RWPE2 (cell line): ENCODE data around the gene PIRT.

Source experiments
- ATAC-seq: fragments of 200-7000 bp; cut with Tn5 transposase; 3 replicates; pipeline ENCODE4 v1.9.1; 2021; ENCODE audit warnings: low read depth
- DNase-seq: peaks from one replicate; pipeline ENCODE4 v3.0.0-alpha.2; 2020; ENCODE audit warnings: low spot score
- H3K27ac ChIP-seq: fragments of 450-650 bp; 2 replicates; pipeline ENCODE4 v1.5.1; 2017; ENCODE audit warnings: mild to moderate bottlenecking; ENCODE audit not compliant: poor library complexity, severe bottlenecking
- H3K27me3 ChIP-seq: fragments of 250-450 bp; sonication (Bioruptor Pico); 2 replicates; pipeline ENCODE4 v1.5.1; 2021; ENCODE audit warnings: mild to moderate bottlenecking, moderate library complexity; ENCODE audit not compliant: insufficient read depth, poor library complexity, severe bottlenecking
- H3K36me3 ChIP-seq: fragments of 250-450 bp; sonication (Bioruptor Pico); 2 replicates; pipeline ENCODE4 v1.5.1; 2020; ENCODE audit warnings: low read depth, mild to moderate bottlenecking, moderate library complexity
- H3K4me1 ChIP-seq: fragments of 250-450 bp; sonication (Bioruptor Pico); 2 replicates; pipeline ENCODE4 v1.5.1; 2021; ENCODE audit warnings: mild to moderate bottlenecking, moderate library complexity; ENCODE audit not compliant: insufficient read depth, poor library complexity, severe bottlenecking
- H3K4me3 ChIP-seq: fragments of 250-450 bp; sonication (Bioruptor Pico); 2 replicates; pipeline ENCODE4 v1.5.1; 2021; ENCODE audit warnings: mild to moderate bottlenecking, moderate library complexity; ENCODE audit not compliant: severe bottlenecking
- H3K9me3 ChIP-seq: fragments of 250-450 bp; sonication (Bioruptor Pico); 2 replicates; pipeline ENCODE4 v1.5.1; 2021; ENCODE audit warnings: mild to moderate bottlenecking, moderate library complexity; ENCODE audit not compliant: severe bottlenecking
- CTCF ChIP-seq: fragments of 450-650 bp; IDR thresholded peaks from one replicate; pipeline ENCODE4 v1.5.1; 2017; ENCODE audit warnings: mild to moderate bottlenecking, moderate library complexity; ENCODE audit not compliant: poor library complexity, severe bottlenecking

Gene PIRT

GRCh38 chr17:10787306-10788045 is 50.4 kb downstream of the PIRT start:
- H3K27me3 ChIP-seq, result no peaks in the 10 kb centered on the region
- H3K4me1 ChIP-seq, result no peaks in the 10 kb centered on the region
- TF ChIP-seq CTCF, result no peak
- no peak overlapping the region for H3K4me3 ChIP-seq
- no peak for DNase-seq
- no peaks in the 10 kb centered on the region for H3K9me3 ChIP-seq
- H3K27ac ChIP-seq, result no peak overlapping the region
- H3K36me3 ChIP-seq, result no peaks in the 10 kb centered on the region
- no peak for ATAC-seq

DNA sequence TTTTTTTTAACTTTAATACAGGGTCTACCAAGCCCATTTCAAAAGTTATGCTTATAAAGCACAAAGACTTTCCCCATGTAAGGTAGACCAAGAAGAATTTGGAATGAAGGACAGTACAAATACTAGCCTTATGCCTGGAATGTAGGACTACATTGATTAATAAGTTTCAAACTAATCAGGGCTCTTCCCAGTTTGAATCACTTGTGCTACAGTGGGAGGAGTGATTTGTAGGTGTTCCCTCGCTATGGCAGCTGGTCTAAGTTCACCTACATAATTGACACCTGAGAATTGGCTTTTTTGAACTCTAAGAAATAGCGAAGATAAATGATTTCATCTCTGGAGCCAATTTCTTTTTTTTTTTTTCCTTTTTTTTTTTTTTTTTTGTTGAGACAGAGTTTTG is 52.6 kb downstream of the PIRT start:
- Histone ChIP-seq H3K27ac (no peak overlapping the region), H3K4me1 (no peaks in the 10 kb centered on the region), H3K9me3 (no peaks in the 10 kb centered on the region), H3K4me3 (no peak overlapping the region), H3K36me3 (no peaks in the 10 kb centered on the region), H3K27me3 (no peaks in the 10 kb centered on the region)
- ATAC-seq (no peak), DNase-seq (no peak)
- no peak for TF ChIP-seq CTCF

- TF ChIP-seq CTCF, result no peak
- H3K4me3 ChIP-seq, result no peak overlapping the region
- H3K27me3 ChIP-seq, result no peaks in the 10 kb centered on the region
- DNase-seq (no peak), ATAC-seq (no peak)
- H3K36me3 ChIP-seq, result no peaks in the 10 kb centered on the region
- H3K9me3 ChIP-seq, result no peaks in the 10 kb centered on the region
- no peaks in the 10 kb centered on the region for H3K4me1 ChIP-seq
- H3K27ac ChIP-seq, result no peak overlapping the region
Observed at GRCh38 chr17:10779609-10780008, 58.3 kb downstream of the PIRT start.

- Histone ChIP-seq H3K4me1 (no peaks in the 10 kb centered on the region), H3K27ac (no peak overlapping the region), H3K4me3 (no peak overlapping the region), H3K36me3 (no peaks in the 10 kb centered on the region), H3K9me3 (no peaks in the 10 kb centered on the region), H3K27me3 (no peaks in the 10 kb centered on the region)
- no peak for TF ChIP-seq CTCF
- ATAC-seq, result no peak
- DNase-seq, result no peak
Observed at GRCh38 chr17:10777890-10778289, 60.0 kb downstream of the PIRT start.

GRCh38 chr17:10777131-10777807 is 60.6 kb downstream of the PIRT start:
- DNase-seq, result no peak
- Histone ChIP-seq H3K27me3 (no peaks in the 10 kb centered on the region), H3K9me3 (no peaks in the 10 kb centered on the region), H3K4me1 (no peaks in the 10 kb centered on the region), H3K36me3 (no peaks in the 10 kb centered on the region), H3K4me3 (no peak overlapping the region), H3K27ac (no peak overlapping the region)
- ATAC-seq, result no peak
- no peak for TF ChIP-seq CTCF
